ENCODE results near the gene RAB40B.

RAB40B gene

DNA sequence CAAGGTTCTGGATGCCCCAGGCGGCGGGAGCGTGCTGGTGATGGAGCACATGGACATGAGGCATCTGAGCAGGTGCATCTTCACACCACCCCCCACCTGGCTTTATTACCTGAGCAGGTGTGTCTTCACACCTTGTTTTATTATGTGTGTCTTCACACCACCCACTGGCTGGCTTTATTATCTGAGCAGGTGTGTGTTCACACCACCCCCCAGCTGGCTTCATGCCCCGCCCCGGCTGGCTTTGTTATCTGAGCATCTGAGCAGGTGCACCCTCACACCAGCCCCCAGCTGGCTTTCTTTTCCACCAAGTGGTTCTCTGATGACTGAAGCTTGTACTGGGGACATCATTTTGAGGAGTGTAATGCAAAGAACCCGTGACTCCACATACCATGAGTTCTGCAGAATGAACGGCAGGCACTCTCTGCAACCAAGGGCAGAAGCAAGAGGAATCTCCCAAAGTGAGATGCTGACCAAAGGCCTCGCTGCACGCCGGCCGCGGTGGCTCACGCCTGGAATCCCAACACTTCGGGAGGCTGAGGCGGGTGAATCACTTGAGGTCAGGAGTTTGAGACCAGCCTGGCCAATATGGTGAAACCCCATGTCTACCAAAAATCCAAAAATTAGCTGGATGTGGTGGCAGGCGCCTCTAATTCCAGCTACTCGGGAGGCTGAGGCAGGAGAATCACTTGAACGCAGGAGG is 20.6 kb upstream of the RAB40B start:
- Histone ChIP-seq H3K27ac (no peak overlapping the region), H3K4me3 (no peak overlapping the region)

DNA sequence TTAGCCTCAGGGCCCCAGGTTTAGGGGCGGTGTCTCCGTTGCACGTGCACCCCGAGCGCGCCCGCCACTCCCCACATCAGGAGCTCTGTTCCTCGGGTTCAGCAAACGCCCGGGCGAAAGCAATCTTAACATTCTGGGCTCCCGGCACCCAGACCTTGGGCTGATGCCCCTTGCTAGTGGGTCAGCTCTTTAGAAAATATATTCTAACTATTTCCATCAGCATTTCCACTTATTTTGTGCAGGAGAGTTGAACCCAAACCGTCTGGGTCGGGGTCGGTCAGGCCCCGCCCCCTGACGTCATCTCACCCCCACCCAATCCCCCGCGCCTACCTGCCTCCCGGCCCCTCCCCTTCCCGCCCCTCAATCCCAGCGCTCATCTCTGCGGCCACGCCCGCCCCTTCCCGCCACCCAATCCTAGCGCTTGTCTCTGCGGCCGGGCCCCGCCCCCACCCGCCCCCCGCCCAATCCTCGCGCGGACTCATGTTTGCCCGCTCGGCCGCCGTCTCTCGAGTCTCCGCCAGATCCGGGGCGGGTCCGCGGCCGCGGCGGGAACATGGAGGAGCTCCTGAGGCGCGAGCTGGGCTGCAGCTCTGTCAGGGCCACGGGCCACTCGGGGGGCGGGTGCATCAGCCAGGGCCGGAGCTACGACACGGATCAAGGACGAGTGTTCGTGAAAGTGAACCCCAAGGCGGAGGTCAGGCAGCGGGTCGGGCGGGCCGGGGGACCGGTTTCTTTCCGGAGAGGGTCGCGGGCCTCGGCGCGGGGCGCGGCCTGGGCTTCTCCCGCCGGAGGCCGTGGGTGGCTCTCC is 17.9 kb upstream of the RAB40B start, which contains the start of gene FN3KRP:
TSS of gene FN3KRP (plus strand) at position 504 of the 808 bp plus-strand sequence. CDS start at position 554, 50 bp downstream.
- Histone ChIP-seq H3K27ac (peak within 1 kb of the TSS in 20 of 21 experiments; percentile 41 to 84 (median 76)), H3K4me3 (peak within 1 kb of the TSS; percentile 51 to 96 (median 85))

DNA sequence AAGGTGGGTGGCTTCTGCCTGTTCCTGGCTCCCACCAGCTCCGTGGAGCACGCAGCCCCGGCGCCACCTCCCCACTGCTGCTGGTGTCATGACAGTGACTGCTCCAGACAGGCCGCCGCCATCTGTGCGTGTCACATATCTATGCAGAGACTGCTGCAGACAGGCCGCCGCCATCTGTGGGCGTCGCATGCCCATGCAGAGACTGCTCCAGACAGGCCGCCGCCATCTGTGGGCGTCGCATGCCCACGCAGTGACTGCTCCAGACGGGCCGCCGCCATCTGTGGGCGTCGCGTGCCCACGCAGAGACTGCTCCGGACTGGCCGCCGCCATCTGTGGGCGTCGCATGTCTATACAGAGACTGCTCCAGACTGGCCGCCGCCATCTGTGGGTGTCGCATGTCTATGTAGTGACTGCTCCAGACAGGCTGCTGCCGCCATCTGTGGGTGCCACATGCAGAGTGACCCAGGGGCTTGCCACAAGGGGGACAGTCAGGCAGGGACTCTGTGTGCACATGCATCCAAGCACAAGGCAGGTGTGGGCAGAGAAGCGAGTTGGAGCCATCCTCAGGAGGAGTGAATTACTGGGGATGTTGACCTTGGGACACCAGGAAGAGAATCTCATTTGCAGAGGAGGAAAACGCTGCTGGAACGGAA is 14.7 kb upstream of the RAB40B start:
- Histone ChIP-seq H3K4me3 (no peak overlapping the region), H3K27ac (no peak overlapping the region)

DNA sequence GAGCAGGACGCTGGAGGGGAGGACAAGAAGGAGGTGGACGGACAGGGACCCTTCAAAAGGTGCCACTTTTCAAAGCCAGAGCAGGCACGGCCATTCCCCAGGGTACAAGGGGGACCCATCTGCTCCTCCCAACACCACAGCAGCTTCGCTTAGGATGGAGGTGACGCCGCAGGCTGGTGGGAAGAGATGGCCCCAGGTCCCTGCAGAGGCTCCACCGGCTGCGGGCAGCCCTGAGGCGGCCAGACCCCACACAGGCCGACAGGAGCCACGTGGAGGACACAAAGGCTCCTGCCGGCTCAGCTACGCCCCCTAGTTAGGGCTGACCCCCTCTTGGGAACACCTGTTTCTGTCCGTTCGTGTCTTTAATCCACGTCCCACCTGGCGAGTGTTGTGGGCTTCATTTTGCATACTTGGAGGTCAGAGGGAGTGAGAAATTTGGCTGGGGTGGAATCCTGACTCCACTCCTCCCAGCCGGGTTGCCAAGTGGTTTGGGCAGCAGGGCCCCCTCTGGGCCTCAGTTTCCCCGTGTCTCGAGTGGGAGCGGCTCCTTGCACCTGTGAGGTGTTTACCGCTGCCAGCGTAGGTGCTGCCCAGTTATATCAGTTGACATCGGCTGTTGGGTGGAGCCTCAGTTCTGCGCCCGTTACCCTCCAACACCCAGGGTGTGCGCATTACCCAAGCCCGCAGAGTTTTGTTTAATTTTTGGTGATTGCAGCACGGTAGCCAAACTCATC is 12.2 kb upstream of the RAB40B start:
- no peak overlapping the region for H3K27ac ChIP-seq
- H3K4me3 ChIP-seq: no peak overlapping the region

DNA sequence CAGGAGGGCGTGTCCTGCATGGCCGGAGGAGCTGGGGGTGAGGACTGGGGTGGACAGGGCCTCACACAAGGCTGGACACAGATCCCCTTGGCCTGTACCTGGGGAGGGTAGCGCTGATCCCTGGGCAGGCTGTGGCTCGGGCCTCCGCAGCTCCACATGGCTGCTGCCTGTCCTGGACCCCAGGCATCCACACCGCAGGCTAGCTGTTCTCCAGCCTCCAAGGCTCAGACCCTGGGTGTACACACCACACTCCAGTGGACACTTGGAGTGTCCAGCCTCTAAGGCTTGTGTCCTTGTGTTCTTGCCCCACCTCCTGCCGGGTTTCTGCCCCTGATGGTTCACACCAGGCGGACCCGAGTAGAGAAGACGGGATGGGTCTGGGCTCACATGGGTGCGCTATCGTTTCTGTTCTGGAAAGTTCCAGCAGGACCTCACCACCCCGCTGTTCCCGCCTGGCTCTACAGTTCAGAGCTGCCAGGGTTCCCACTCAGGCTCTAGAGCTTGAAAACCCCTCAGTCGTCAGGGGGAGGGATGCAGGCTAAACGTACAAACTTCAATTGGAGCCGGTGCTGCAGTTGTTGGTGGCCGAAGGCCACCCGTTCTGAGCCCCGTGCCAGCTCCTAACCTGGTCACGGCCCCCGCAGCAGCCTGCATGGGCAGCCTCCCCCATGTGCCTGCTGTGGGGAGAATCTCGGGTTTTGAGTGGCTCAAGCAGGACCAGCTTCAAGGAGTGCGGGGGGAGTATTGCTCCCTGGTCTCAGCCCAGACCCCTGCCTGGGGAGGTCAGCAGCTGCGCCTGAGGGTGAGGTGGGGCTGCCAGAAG is 11.4 kb upstream of the RAB40B start:
- H3K4me3 ChIP-seq: no peak overlapping the region
- no peak overlapping the region for H3K27ac ChIP-seq

DNA sequence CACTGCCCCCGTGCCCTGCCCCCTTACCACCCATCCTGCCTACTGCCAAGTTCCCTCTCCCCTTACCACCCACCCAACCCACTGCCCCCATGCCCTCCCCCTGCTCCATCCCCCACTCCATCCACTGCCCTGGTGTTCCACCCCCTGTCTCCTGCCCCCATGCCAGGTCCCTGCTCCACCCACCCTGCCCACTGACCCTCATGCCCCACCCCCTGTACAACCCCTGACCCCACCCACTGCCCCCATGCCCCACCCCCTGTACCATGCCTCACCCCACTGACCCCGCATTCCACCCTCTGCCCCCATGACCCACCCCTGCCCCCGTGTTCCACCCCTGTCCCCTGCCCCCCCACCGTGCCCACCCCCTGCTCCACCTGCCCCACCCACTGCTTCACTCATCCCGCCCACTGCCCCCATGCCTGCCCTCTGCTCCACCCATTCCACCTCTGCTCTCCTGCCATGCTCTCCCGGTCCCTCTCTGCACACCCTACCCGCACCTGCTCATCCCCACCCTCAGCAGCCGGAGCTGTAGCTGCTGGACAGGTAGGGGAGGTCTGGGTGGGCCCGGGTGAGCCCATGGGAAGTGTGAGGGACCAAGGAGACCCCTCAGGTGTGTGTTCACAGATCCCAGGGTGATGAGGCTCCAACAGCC is 10.7 kb upstream of the RAB40B start:
- Histone ChIP-seq H3K4me3 (no peak overlapping the region), H3K27ac (no peak overlapping the region)

DNA sequence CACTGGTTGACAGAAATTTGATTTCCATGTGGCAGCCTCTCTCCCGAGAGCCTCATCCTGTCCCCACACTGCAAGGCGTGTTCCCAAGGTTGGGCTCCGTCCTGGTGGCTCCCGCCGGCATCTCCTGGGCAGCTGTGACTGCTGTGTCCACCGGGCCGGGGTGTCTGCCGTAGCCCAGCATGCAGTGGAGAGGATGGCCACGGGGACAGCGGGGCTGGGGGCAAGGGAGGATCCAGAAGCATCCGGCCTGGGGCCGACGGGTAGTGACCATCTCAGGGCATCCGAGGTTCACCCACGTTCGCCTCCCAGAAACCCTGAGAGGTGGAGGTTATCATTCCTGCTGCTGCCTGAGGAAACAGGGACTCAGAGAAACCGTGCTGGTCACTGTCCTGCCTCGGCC is 7.3 kb upstream of the RAB40B start:
- Histone ChIP-seq H3K4me3 (no peak overlapping the region), H3K27ac (no peak overlapping the region)

DNA sequence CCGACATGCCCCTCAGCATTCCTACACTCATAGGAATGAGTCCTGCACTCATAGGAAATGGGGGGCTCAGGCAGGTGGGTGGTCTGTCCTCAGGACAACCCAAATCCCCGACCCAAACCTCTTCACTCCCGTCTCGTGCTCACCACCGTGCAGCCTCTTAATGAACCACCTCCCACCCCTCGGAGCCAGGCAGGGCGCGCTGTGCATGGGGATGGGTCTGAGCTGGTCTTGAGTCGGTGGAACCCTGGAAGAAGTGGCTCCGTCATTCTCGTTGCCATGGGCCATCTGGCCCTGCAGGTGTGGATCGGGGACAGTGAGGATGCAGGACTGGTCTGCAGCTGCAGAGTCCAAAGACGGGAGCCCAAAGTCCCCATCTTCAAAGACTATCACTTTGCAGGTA is 6.4 kb upstream of the RAB40B start:
- no peak overlapping the region for H3K27ac ChIP-seq
- H3K4me3 ChIP-seq: no peak overlapping the region

DNA sequence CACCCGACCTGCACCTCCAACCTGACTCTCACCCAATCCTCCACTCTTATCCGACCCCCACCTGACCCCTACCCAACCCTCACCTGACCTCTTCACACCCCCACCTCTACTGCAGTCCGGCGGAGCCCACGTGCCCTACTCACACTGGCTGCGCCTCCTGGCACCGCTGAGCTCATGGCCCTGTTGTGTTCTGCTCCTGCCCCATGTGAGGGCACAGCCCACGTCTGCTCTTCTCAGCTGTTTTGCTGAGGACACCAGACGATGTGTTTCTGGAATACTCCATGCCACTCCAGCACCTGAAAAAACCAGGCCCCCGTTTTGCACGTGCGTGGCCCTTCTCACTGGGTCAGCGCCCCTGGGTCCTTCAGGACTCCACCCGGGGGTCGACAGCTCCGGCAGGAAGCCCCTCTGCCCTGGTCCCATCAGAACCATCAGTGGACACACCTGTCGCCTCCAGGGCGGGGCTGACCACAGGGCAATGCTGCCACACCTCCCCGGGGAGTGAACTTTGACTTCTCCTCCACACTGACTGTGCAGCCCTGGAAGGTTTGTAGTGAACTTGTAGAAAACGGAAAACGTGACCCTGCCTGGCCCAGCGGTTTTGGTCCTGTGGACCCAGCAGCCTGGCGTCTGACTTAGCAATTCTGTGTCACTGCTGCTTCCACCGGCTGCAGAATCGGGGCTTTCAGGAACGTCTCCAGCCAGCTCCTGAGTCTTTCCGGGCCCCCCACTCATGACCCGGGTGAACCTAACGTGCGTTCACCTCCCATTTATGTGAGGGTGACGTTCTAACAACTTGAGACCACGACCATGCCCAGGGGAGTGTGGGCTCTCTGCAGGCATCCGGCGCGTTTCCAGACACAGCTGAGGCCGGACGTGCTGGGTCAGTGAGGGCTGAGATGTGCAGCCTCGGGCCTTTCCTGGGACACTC is 5.7 kb upstream of the RAB40B start:
- no peak overlapping the region for H3K27ac ChIP-seq
- no peak overlapping the region for H3K4me3 ChIP-seq

DNA sequence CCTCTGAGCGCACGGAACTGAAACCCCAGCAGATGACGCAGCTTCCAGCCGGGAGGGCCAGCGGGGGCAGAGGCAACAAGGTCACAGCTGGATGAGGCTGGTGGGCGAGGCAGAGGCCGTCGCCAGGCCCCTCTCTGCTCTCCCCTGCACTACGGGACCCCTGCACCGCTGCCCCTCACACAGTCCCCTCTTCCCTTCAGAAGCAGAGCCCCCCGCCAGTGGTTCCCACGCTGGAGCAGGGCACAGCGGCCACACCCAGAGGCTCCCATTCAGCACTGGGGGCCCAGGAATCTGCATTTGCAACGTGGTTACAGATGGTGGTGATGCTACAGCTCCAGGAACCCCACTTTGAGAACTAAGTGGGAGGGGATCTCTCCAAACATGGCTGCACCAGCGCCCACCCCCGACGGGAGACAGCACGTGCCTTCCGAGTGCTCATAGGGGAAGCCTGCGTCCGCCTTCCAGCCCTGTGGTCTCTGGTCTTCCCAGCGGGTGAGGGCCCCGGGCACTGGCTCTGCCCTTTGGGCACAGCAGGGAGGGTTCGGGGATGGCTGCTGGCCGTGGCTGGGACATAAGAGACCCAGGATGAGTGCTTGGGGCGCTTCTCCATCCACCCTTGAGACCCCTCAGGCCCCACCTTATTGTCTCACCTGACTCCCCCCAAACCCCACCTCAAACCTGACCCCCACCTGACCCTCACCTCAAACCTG is 4.7 kb upstream of the RAB40B start:
- peak overlapping the region in 1 of 21 experiments; percentile 57 for H3K27ac ChIP-seq

DNA sequence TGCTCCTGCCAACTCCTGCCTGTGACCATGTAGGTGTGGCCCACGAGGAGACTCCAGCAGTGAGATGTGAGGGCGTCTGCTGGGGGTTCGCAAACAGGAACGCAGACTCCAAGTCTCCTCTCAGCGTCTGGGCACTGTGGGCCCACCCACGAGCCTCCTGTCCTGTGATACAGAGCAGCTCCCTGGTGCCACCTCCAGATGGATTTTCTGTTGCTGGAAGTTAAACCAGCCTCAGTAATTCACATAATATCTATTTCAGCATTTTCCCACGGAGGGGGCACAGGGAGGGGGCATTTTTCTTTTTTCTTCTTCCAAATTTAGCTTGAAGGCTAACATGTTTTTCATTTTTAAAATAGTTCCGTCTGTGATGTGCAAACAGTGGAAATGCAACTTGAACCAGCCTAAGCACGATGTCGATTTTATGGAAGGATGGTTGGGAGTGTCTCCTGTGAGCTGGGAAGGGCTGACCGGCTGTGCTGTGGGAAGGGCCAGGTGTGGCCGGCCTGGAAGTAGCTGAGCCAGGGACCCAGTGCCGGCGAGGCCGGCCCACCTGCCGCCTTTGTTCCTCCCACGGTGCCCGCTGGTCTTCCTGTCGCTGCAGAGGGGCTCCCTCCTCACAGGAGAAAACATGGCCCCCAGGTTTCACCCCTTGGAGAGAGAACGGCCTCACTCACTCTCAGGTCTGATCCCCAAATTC is 3.9 kb upstream of the RAB40B start:
- H3K27ac ChIP-seq: peak overlapping the region in 13 of 21 experiments; percentile 6 to 69 (median 37)
- H3K4me3 ChIP-seq: no peak overlapping the region

More for the DNA sequence above, 4.7 kb upstream of the RAB40B start:
- H3K4me3 ChIP-seq: no peak overlapping the region

DNA sequence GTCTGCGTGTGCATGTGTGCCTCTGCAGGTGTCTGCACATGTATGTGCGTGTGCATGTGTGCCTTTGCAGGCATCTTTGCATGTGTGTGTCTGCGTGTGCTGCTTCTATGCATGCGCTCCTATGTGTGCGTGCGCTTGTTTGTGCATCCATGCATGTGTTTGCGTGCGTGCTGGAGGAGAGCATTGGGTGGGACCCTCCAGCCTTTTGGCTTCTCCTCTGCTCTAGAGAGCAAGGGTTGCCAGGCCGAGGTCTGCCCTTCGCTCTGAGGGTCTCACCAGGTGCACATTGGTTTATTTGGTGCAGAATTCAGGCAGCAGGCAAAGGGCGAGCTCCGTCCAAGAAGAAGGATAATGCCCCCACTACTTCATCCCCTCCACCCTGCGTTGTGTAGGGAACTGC is 1.1 kb upstream of the RAB40B start:
- Histone ChIP-seq H3K4me3 (peak overlapping the region in 4 of 7 experiments; percentile 64 to 90 (median 85)), H3K27ac (no peak overlapping the region)

DNA sequence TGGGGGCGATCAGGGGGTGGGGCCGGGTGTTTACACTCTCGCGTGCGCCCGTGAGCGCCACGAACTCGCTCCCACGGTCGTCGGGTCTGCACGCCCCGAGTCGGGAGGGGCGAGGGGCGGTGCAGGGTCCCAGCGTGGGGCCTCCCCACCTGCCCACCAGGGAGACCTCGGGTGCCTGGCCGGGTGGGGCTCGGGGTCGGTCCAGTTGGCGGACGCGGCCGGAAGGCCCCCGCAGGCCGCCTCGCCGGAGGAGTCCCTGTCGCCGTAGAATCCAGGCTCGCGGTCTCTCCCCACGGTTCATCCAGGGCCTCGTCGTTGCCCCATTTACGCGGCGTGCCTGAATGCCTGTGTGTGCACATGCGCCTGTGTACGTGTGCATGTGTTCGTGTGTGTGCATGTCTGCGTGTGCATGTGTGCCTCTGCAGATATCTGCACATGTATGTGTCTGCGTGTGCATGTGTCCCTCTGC is 510 bp upstream of the RAB40B start:
- Histone ChIP-seq H3K4me3 (peak overlapping the region; percentile 56 to 90 (median 81)), H3K27ac (peak overlapping the region in 14 of 21 experiments; percentile 1 to 65 (median 47))

DNA sequence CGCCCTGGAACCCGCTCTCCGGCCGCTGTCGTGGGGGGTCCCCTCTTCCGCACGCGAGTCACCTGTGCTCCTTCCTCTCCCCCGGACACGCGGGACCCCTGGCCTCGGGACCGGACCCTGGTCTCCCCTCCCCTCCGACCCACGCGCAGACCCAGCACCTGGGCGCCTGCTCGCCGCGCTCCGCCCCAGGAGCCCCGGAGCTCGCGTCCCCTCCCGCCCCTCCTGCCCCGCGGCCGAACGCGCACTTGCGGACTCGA is 762 bp downstream of the RAB40B start:
- Histone ChIP-seq H3K4me3 (peak overlapping the region; percentile 50 to 90 (median 81)), H3K27ac (peak overlapping the region in 15 of 21 experiments; percentile 60 to 84 (median 78))

DNA sequence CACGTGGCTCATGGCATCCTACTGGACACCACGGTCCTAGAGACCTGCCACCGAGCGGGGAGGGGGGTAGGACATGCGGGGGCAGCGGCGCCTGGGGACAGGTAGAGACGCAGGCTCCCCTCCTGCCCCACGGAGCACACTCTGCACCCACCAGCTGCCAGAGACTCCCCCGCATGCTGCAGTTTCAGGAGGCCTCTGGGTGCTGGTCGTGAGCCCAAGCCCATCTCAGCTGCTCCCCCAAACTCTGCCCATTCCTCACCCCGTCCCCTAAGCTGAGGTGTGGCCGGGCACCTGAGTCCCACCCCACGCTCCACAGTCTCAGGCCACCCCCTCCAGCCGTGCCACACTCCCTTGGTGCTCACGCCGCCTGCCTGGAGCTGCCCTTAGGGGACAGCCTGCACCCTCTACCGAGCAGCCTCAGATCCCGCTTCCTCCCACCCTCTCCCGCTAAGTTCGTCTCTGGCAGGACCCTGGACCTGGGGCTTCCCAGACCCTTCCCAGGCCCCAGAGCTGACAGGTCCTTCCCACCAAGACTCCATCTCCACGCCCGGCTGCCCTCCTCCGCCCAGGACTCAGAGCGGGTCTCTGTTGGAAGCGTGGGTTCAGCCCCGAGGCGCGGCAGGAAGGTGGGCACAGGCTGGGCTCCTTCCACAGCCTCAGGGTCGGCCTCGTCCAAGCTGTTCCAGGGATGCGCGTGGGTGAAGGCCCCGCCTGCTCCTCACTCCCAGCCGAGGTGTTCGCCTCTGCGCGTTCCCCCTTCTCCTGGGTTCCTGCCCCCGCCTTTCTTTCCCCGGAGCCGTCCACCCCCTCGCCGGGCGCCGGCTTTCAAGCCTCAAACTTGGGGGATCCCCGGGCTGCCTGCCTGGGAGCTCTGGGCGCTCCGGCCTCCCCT is 1.3 kb downstream of the RAB40B start:
- peak overlapping the region; percentile 50 to 90 (median 81) for H3K4me3 ChIP-seq
- H3K27ac ChIP-seq: peak overlapping the region in 12 of 21 experiments; percentile 60 to 84 (median 80)
